ENCODE results near the gene PLB1.

PLB1 gene

GRCh38 chr2:28512607-28512965, 16.7 kb downstream of the PLB1 start:
- H3K27me3 ChIP-seq (ENCODE audit: insufficient read depth, low read length, poor library complexity, severe bottlenecking): peaks cover 16% of the 10 kb centered on the region
- H3K36me3 ChIP-seq (ENCODE audit: insufficient read depth, low read length): no peaks in the 10 kb centered on the region
- H3K9me3 ChIP-seq (ENCODE audit: insufficient read depth, low read depth, low read length): peaks cover 7% of the 10 kb centered on the region; the same call in 1 of the 2 replicates
- TF ChIP-seq CTCF (conservative IDR thresholded peaks at IDR 0.05; ENCODE audit: low read length): no peak
- TF ChIP-seq EZH2phosphoT487 (IDR thresholded peaks at IDR 0.05; ENCODE audit: borderline replicate concordance): no peak
- H3K4me2 ChIP-seq (ENCODE audit: low read depth, low read length, poor library complexity, severe bottlenecking): no peak overlapping the region
- no peaks in the 10 kb centered on the region for H3K79me2 ChIP-seq (ENCODE audit: insufficient read depth, low read length)
- H3F3A ChIP-seq (ENCODE audit: low read depth): no peaks in the 10 kb centered on the region
- H2AFZ ChIP-seq (ENCODE audit: low read length): no peak overlapping the region
- no peak overlapping the region for H3K4me3 ChIP-seq (ENCODE audit: low read length, poor library complexity, severe bottlenecking)
- H3K9me2 ChIP-seq (replicated peaks; ENCODE audit: low read depth, low read length): no peaks in the 10 kb centered on the region
- no peaks in the 10 kb centered on the region for H4K20me1 ChIP-seq (ENCODE audit: insufficient read depth, low read length, poor library complexity, severe bottlenecking)
- peaks cover 8% of the 10 kb centered on the region for H3K4me1 ChIP-seq (ENCODE audit: insufficient read depth, low read length, poor library complexity, severe bottlenecking)
- H3K9ac ChIP-seq (ENCODE audit: low read depth, low read length, poor library complexity, severe bottlenecking): no peak overlapping the region

- Histone ChIP-seq H3K4me1 (ENCODE audit: insufficient read depth, low read length, poor library complexity, severe bottlenecking) (peaks cover 8% of the 10 kb centered on the region), H2AFZ (ENCODE audit: low read length) (no peak overlapping the region), H3K9me2 (replicated peaks; ENCODE audit: low read depth, low read length) (no peaks in the 10 kb centered on the region), H3K79me2 (ENCODE audit: insufficient read depth, low read length) (no peaks in the 10 kb centered on the region), H3K27me3 (ENCODE audit: insufficient read depth, low read length, poor library complexity, severe bottlenecking) (peaks cover 16% of the 10 kb centered on the region), H4K20me1 (ENCODE audit: insufficient read depth, low read length, poor library complexity, severe bottlenecking) (no peaks in the 10 kb centered on the region), H3K9me3 (ENCODE audit: insufficient read depth, low read depth, low read length) (peaks cover 7% of the 10 kb centered on the region; the same call in 1 of the 2 replicates), H3K4me2 (ENCODE audit: low read depth, low read length, poor library complexity, severe bottlenecking) (no peak overlapping the region), H3K4me3 (ENCODE audit: low read length, poor library complexity, severe bottlenecking) (no peak overlapping the region), H3K9ac (ENCODE audit: low read depth, low read length, poor library complexity, severe bottlenecking) (no peak overlapping the region), H3F3A (ENCODE audit: low read depth) (no peaks in the 10 kb centered on the region), H3K36me3 (ENCODE audit: insufficient read depth, low read length) (no peaks in the 10 kb centered on the region)
- TF ChIP-seq CTCF (conservative IDR thresholded peaks at IDR 0.05; ENCODE audit: low read length) (no peak), EZH2phosphoT487 (IDR thresholded peaks at IDR 0.05; ENCODE audit: borderline replicate concordance) (no peak)
Measured at GRCh38 chr2:28513097-28513496, 17.2 kb downstream of the PLB1 start.

GRCh38 chr2:28515176-28515751, 19.4 kb downstream of the PLB1 start:
- Histone ChIP-seq H3K9me2 (replicated peaks; ENCODE audit: low read depth, low read length) (no peaks in the 10 kb centered on the region), H3K4me2 (ENCODE audit: low read depth, low read length, poor library complexity, severe bottlenecking) (no peak overlapping the region), H3K4me1 (ENCODE audit: insufficient read depth, low read length, poor library complexity, severe bottlenecking) (no peaks in the 10 kb centered on the region), H3K79me2 (ENCODE audit: insufficient read depth, low read length) (no peaks in the 10 kb centered on the region), H3K27me3 (ENCODE audit: insufficient read depth, low read length, poor library complexity, severe bottlenecking) (peaks cover 16% of the 10 kb centered on the region), H3K4me3 (ENCODE audit: low read length, poor library complexity, severe bottlenecking) (no peak overlapping the region), H3F3A (ENCODE audit: low read depth) (no peaks in the 10 kb centered on the region), H3K9me3 (ENCODE audit: insufficient read depth, low read depth, low read length) (peaks cover 7% of the 10 kb centered on the region; the same call in 1 of the 2 replicates), H3K36me3 (ENCODE audit: insufficient read depth, low read length) (no peaks in the 10 kb centered on the region), H4K20me1 (ENCODE audit: insufficient read depth, low read length, poor library complexity, severe bottlenecking) (no peaks in the 10 kb centered on the region), H2AFZ (ENCODE audit: low read length) (no peak overlapping the region), H3K9ac (ENCODE audit: low read depth, low read length, poor library complexity, severe bottlenecking) (no peak overlapping the region)
- TF ChIP-seq EZH2phosphoT487 (IDR thresholded peaks at IDR 0.05; ENCODE audit: borderline replicate concordance) (no peak), CTCF (conservative IDR thresholded peaks at IDR 0.05; ENCODE audit: low read length) (no peak)
